K562 (cell line): Measurements from ENCODE around the gene ARHGEF18. TPM values are rescaled to one million over a fixed set of nuclear protein-coding genes. Genes with fewer than 3 reads are reported as not detected.

Experiments
- ATAC-seq: fragments of 200-7000 bp; cut with Tn5 transposase; 3 replicates; pipeline ENCODE4 v1.9.1; 2020; ENCODE audit warnings: moderate library complexity
- BruUV-seq: library from RNA; stranded (reverse); fragments of 400-500 nt; replicated peaks from 2 replicates; lab custom pipeline; 2021; lab: Mats Ljungman, UMichigan
- CTCF ChIA-PET: fragments of 300-600 bp; formaldehyde crosslinking; extraction: SDS; loops from one replicate; lab custom pipeline; 2021; ENCODE audit warnings: low intra/inter-chr PET ratio; lab: Yijun Ruan, JAX
- POLR2A ChIA-PET: fragments of 300-600, 350-650 bp; sonication (Branson Sonifier 250); formaldehyde crosslinking; extraction: SDS; loops from one replicate; lab custom pipeline; 2021; ENCODE audit warnings: antibody characterized with exemption, inconsistent platforms; lab: Yijun Ruan, JAX
- DNase-seq, 4 experiments: peaks; one replicate each; pipeline versions ENCODE4 v3.0.0 to v3.0.0-alpha.2; 2011 to 2018; ENCODE audit warnings: low spot score in 3 of 4, mixed read lengths in 3 of 4; ENCODE audit errors: extremely low read depth in 1 of 4
- FAIRE-seq: peaks from 2 replicates; lab custom pipeline; 2011; peaks lifted over from hg19 to GRCh38; lab: Jason Lieb, UNC
- H2AFZ ChIP-seq: 2 replicates; pipeline ENCODE4 v1.6.0; 2011; ENCODE audit warnings: low read depth, low read length, control low read depth, inconsistent platforms
- H3K27ac ChIP-seq: fragments of 200-600 bp; 3 replicates; pipeline ENCODE4 v1.8.0; 2011; ENCODE audit warnings: low read depth, mild to moderate bottlenecking, control low read depth, inconsistent platforms, low read length, moderate library complexity, mixed read lengths; ENCODE audit errors: extremely low read depth
- H3K27me3 ChIP-seq, 2 experiments: fragments of 300-600 bp in 1 of 2; 2 replicates in 1 of 2; 3 replicates in 1 of 2; pipeline versions ENCODE4 v1.6.0 to v1.8.0; 2011; ENCODE audit warnings: inconsistent platforms in 2 of 2, low read length in 2 of 2, mild to moderate bottlenecking in 1 of 2, mixed read lengths in 1 of 2, moderate library complexity in 1 of 2; ENCODE audit not compliant: control insufficient read depth in 2 of 2, insufficient read depth in 2 of 2
- H3K36me3 ChIP-seq: fragments of 300-600 bp; 3 replicates; pipeline ENCODE4 v1.8.0; 2011; ENCODE audit warnings: mild to moderate bottlenecking, low read length, inconsistent platforms; ENCODE audit not compliant: control insufficient read depth, insufficient read depth
- H3K4me1 ChIP-seq, 2 experiments: fragments of 200-600 bp in 1 of 2; replicated peaks in 1 of 2; 2 replicates in 1 of 2; 3 replicates in 1 of 2; pipeline versions ENCODE4 v1.5.1 to v1.8.0; 2011; ENCODE audit warnings: inconsistent platforms in 2 of 2, low read length in 2 of 2, mild to moderate bottlenecking in 1 of 2, mixed read lengths in 1 of 2, moderate library complexity in 1 of 2; ENCODE audit not compliant: control insufficient read depth in 2 of 2, insufficient read depth in 2 of 2
- H3K4me2 ChIP-seq: 2 replicates; pipeline ENCODE4 v1.6.1; 2011; ENCODE audit warnings: low read length, control low read depth, inconsistent platforms, mixed read lengths; ENCODE audit not compliant: insufficient read depth
- H3K4me3 ChIP-seq: fragments of 200-600 bp; sonication (generic), shearing (Covaris generic); 2 replicates; pipeline ENCODE4 v1.5.1; 2016; ENCODE audit warnings: control low read depth, inconsistent platforms
- H3K79me2 ChIP-seq: fragments of 200-600 bp; 3 replicates; pipeline ENCODE4 v1.8.0; 2011; ENCODE audit warnings: low read length, inconsistent platforms; ENCODE audit not compliant: control insufficient read depth, insufficient read depth
- H3K9ac ChIP-seq, 2 experiments: 2 replicates each; pipeline versions ENCODE4 v1.6.0 to v1.6.1; 2011; ENCODE audit warnings: low read depth in 2 of 2, low read length in 2 of 2, control low read depth in 1 of 2, inconsistent platforms in 1 of 2, mild to moderate bottlenecking in 1 of 2, mixed read lengths in 1 of 2; ENCODE audit not compliant: insufficient read depth in 1 of 2
- H3K9me1 ChIP-seq: one replicate; pipeline ENCODE4 v1.6.0; 2011; ENCODE audit warnings: inconsistent platforms, mild to moderate bottlenecking, low read length, moderate library complexity; ENCODE audit not compliant: control insufficient read depth, insufficient read depth
- H3K9me3 ChIP-seq: replicated peaks from 2 replicates; pipeline ENCODE4 v1.5.1; 2011; ENCODE audit warnings: low read depth, low read length, inconsistent platforms; ENCODE audit not compliant: control insufficient read depth, insufficient read depth
- H4K20me1 ChIP-seq: replicated peaks from 2 replicates; pipeline ENCODE4 v1.6.1; 2011; ENCODE audit warnings: low read length, inconsistent platforms, mixed read lengths; ENCODE audit not compliant: control insufficient read depth, insufficient read depth
- BMI1 ChIP-seq: fragments of 150-350 bp; IDR thresholded peaks from 2 replicates; pipeline ENCODE4 v1.6.1; 2014; ENCODE audit warnings: low read length
- CCNT2 ChIP-seq: IDR thresholded peaks from 2 replicates; pipeline ENCODE4 v1.6.1; 2011; ENCODE audit warnings: borderline replicate concordance, low read depth, mild to moderate bottlenecking, moderate library complexity, mixed read lengths, low read length; ENCODE audit not compliant: insufficient read length; ENCODE audit errors: extremely low read depth
- CREM ChIP-seq: IDR thresholded peaks from 2 replicates; pipeline ENCODE4 v1.6.1; 2014; ENCODE audit warnings: antibody characterized with exemption, low read depth
- FOSL1 ChIP-seq: fragments of 200-800 bp; sonication (Bioruptor generic); conservative IDR thresholded peaks from 2 replicates; pipeline ENCODE4 v1.6.1; 2016; ENCODE audit warnings: missing genetic modification characterization, missing compliant biosample characterization
- HLTF ChIP-seq: fragments of 450-650 bp; IDR thresholded peaks from 2 replicates; pipeline ENCODE4 v1.6.1; 2016
- HMG20A ChIP-seq: fragments of 450-650 bp; formaldehyde crosslinking; conservative IDR thresholded peaks from 2 replicates; pipeline ENCODE4 v1.4.0; 2020; ENCODE audit warnings: mild to moderate bottlenecking, mixed read lengths
- POLR2A ChIP-seq: fragments of 450-650 bp; conservative IDR thresholded peaks from 2 replicates; pipeline ENCODE4 v1.6.1; 2016
- PPARD ChIP-seq: fragments of 250-450 bp; sonication (Bioruptor Pico); IDR thresholded peaks from 2 replicates; pipeline ENCODE4 v1.8.0; 2022; ENCODE audit warnings: inconsistent platforms, mild to moderate bottlenecking, moderate library complexity
- RBM15 ChIP-seq: fragments of 200-400 bp; formaldehyde crosslinking; IDR thresholded peaks from 2 replicates; pipeline ENCODE4 v1.6.1; 2018; ENCODE audit warnings: mild to moderate bottlenecking, low read length, moderate library complexity; ENCODE audit not compliant: insufficient read depth
- TEAD1 ChIP-seq, 2 experiments: fragments of 450-650 bp in 1 of 2; sonication (generic) in 1 of 2; formaldehyde crosslinking; IDR thresholded peaks; 2 replicates each; pipeline versions ENCODE4 v1.4.0 to v1.8.0; 2020 to 2022; ENCODE audit warnings: mild to moderate bottlenecking in 2 of 2, missing genetic modification reagents in 1 of 2
- ZNF263 ChIP-seq: sonication (generic); formaldehyde crosslinking; IDR thresholded peaks from 2 replicates; pipeline ENCODE4 v1.8.0; 2022; ENCODE audit warnings: mild to moderate bottlenecking, missing genetic modification reagents, borderline replicate concordance
- ZNF696 ChIP-seq: fragments of 250-450 bp; sonication (Bioruptor Pico); conservative IDR thresholded peaks from 2 replicates; pipeline ENCODE4 v1.4.0; 2020; ENCODE audit warnings: mild to moderate bottlenecking, moderate library complexity
- WGBS: fragments of 100-300 bp; shearing (Covaris generic); methylation state at CpG from one replicate; pipeline ENCODE4 v1.1.6; 2016; ENCODE audit warnings: low coverage, mixed read lengths; ENCODE audit not compliant: insufficient coverage; ENCODE audit errors: missing lambda C conversion rate; 5-methylcytosine and 5-hydroxymethylcytosine counted together
- in situ Hi-C: fragments of 300-500 bp; cut with MboI; formaldehyde crosslinking; loops from 4 replicates; pipeline ENCODE4 v1.15.0; 2018; ENCODE audit warnings: inconsistent platforms, mixed read lengths
- intact Hi-C: fragments of 100-400 bp; cut with micrococcal nuclease; formaldehyde crosslinking; loops from 2 replicates; pipeline ENCODE4 v1.14.2; 2022
- polyA plus RNA-seq, 8 experiments: library from polyadenylated mRNA; depleted of rRNA in 4 of 8; stranded (reverse) in 5 of 8; unstranded in 3 of 8; fragments of >200 nt; fragmentation: Nextera tagmentation in 2 of 8; fragmentation: Illumina TruSeq in 1 of 8; extraction: Ambion mirVana in 2 of 8; extraction: Trizol in 1 of 8; gene quantifications; 2 replicates each; pipeline versions ENCODE4 v1.2.1 to v1.2.3, GENCODE V29; 2011 to 2014; ENCODE audit warnings: inconsistent platforms in 1 of 8, missing spikeins in 1 of 8
- total RNA-seq, 7 experiments: library from RNA; depleted of rRNA in 6 of 7; stranded (reverse); fragments of >200 nt in 6 of 7; fragmentation: Illumina TruSeq in 2 of 7; extraction: Trizol in 2 of 7; gene quantifications; 2 replicates each; pipeline versions ENCODE4 v1.2.1 to v1.2.3, GENCODE V29; 2011 to 2021; ENCODE audit warnings: low replicate concordance in 1 of 7
- TF ChIP-seq, protein P1 (sequence below): fragments of 450-650 bp; formaldehyde crosslinking; IDR thresholded peaks from 2 replicates; pipeline ENCODE4 v1.4.0; 2020; ENCODE audit warnings: mild to moderate bottlenecking, moderate library complexity
- TF ChIP-seq, protein P2 (sequence below): fragments of 200-800 bp; sonication (Bioruptor generic); IDR thresholded peaks from 2 replicates; pipeline ENCODE4 v1.6.1; 2017; ENCODE audit warnings: missing genetic modification characterization, missing compliant biosample characterization
- TF ChIP-seq, protein P3 (sequence below), 2 experiments: fragments of 450-650 bp in 1 of 2; sonication (generic) in 1 of 2; formaldehyde crosslinking; conservative IDR thresholded peaks; 2 replicates each; pipeline versions ENCODE4 v1.4.0 to v1.8.1; 2020 to 2022; ENCODE audit warnings: mild to moderate bottlenecking in 1 of 2, missing genetic modification reagents in 1 of 2
- TF ChIP-seq, protein P4 (sequence below): sonication (generic); formaldehyde crosslinking; IDR thresholded peaks from 2 replicates; pipeline ENCODE4 v1.8.0; 2022; ENCODE audit warnings: mild to moderate bottlenecking, missing genetic modification reagents

Gene ARHGEF18
- total and polyA plus RNA-seq, 9 of the 15 experiments (the other 6 are each of a cell fraction or from before 2014, with no cell fraction given) = 0.04 to 16.5 (median 4.5) TPM

DNA sequence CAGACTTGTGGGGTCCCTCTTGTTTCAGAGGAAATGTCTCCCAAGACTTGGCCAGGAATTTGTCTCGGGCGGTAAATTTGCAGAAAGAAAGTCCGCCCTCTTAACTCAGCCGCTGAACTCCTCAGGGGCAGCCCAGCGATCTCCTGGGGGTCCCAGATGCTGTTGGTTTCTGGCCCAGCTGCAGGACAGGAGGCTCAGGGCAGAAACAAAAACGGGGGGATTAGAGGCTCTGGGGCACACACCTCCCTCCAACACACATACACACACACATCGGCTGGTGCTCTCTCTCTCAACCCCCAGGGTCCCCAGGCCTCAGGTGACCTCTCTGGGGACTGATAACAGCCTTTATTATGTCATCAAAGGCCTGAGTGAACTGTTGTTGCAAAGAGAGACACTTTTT lies 7.1 kb downstream of the ARHGEF18 start:
- Histone ChIP-seq H3K4me1 (no peaks in the 10 kb centered on the region), H3K4me3 (no peak overlapping the region), H3K27me3 (peaks cover 0 to 17% of the 10 kb centered on the region in 2 experiments; a peak in 2 of 5 replicates), H3K4me2 (no peak overlapping the region), H3K27ac (no peak overlapping the region), H3K9me3 (no peaks in the 10 kb centered on the region), H3K79me2 (no peaks in the 10 kb centered on the region), H4K20me1 (0 out of 2 replicates have a peak, but pooled peaks cover 4% of the 10 kb centered on the region), H2AFZ (no peak overlapping the region), H3K9me1 (no peaks in the 10 kb centered on the region), H3K9ac (no peak overlapping the region), H3K36me3 (no peaks in the 10 kb centered on the region)
- intact Hi-C loops = loop anchor here (10.0 kb wide), 1 partner anchor 329 kb away; the partner anchor contains the start of gene TRAPPC5
- ChIA-PET POLR2A (interaction anchor here (1.1 kb wide), 1 partner anchor 184 kb away, joined by 3 read pairs; no protein-coding TSS in a partner anchor), CTCF (no interaction called here)
- no peak for FAIRE-seq
- WGBS = 7% methylated on average over 3 of the region's 7 CpGs
- no peak for DNase-seq
- in situ Hi-C loops = loop anchor here (10.0 kb wide), 2 partner anchors 329 to 449 kb away; partner anchors contain the start of gene TRAPPC5
- ATAC-seq = no peak
- BruUV-seq = no TSS peak
- TF ChIP-seq, protein P1, sequence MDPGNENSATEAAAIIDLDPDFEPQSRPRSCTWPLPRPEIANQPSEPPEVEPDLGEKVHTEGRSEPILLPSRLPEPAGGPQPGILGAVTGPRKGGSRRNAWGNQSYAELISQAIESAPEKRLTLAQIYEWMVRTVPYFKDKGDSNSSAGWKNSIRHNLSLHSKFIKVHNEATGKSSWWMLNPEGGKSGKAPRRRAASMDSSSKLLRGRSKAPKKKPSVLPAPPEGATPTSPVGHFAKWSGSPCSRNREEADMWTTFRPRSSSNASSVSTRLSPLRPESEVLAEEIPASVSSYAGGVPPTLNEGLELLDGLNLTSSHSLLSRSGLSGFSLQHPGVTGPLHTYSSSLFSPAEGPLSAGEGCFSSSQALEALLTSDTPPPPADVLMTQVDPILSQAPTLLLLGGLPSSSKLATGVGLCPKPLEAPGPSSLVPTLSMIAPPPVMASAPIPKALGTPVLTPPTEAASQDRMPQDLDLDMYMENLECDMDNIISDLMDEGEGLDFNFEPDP (CRISPR knock-in tag) = no peak
- no peak for TF ChIP-seq BMI1
- no peak for TF ChIP-seq FOSL1 (tag)
- TF ChIP-seq, protein P2, sequence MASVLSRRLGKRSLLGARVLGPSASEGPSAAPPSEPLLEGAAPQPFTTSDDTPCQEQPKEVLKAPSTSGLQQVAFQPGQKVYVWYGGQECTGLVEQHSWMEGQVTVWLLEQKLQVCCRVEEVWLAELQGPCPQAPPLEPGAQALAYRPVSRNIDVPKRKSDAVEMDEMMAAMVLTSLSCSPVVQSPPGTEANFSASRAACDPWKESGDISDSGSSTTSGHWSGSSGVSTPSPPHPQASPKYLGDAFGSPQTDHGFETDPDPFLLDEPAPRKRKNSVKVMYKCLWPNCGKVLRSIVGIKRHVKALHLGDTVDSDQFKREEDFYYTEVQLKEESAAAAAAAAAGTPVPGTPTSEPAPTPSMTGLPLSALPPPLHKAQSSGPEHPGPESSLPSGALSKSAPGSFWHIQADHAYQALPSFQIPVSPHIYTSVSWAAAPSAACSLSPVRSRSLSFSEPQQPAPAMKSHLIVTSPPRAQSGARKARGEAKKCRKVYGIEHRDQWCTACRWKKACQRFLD = no peak
- no peak for TF ChIP-seq TEAD1 (CRISPR knock-in tag; IDR thresholded peaks at IDR 0.05)
- TF ChIP-seq RBM15 = no peak
- no peak for TF ChIP-seq ZNF263 (CRISPR knock-in tag)
- no peak for TF ChIP-seq HLTF
- no peak for TF ChIP-seq CREM
- TF ChIP-seq, protein P3, sequence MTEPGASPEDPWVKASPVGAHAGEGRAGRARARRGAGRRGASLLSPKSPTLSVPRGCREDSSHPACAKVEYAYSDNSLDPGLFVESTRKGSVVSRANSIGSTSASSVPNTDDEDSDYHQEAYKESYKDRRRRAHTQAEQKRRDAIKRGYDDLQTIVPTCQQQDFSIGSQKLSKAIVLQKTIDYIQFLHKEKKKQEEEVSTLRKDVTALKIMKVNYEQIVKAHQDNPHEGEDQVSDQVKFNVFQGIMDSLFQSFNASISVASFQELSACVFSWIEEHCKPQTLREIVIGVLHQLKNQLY (CRISPR knock-in tag; conservative IDR thresholded peaks at IDR 0.05) = no peak
- no peak for TF ChIP-seq ZNF696 (CRISPR knock-in tag)
- no peak for TF ChIP-seq HMG20A (CRISPR knock-in tag)
- no peak for TF ChIP-seq POLR2A
- TF ChIP-seq CCNT2 = no peak
- no peak for TF ChIP-seq PPARD (CRISPR knock-in tag)
- TF ChIP-seq, protein P4, sequence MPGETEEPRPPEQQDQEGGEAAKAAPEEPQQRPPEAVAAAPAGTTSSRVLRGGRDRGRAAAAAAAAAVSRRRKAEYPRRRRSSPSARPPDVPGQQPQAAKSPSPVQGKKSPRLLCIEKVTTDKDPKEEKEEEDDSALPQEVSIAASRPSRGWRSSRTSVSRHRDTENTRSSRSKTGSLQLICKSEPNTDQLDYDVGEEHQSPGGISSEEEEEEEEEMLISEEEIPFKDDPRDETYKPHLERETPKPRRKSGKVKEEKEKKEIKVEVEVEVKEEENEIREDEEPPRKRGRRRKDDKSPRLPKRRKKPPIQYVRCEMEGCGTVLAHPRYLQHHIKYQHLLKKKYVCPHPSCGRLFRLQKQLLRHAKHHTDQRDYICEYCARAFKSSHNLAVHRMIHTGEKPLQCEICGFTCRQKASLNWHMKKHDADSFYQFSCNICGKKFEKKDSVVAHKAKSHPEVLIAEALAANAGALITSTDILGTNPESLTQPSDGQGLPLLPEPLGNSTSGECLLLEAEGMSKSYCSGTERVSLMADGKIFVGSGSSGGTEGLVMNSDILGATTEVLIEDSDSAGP (CRISPR knock-in tag) = no peak
